Stomach (tissue), 9 donors: ENCODE measurements around the gene KLHL40. TPM values are rescaled to one million over a fixed set of nuclear protein-coding genes. Genes with fewer than 3 reads are reported as not detected.
A peak's percentile ranks its signal among the peaks of the same experiment; 100 is the strongest.

Experiments
- DNase-seq, 2 donors: peaks; one replicate each; pipeline versions ENCODE4 v3.0.0 to v3.0.0-alpha.2; 2013 to 2019
- H3K27ac ChIP-seq, 5 donors: fragments of 200-600 bp in 4 of 5; sonication (generic) in 4 of 5; one replicate each; pipeline ENCODE4 v1.5.1; 2013 to 2019; ENCODE audit warnings: mild to moderate bottlenecking in 1 of 5, moderate library complexity in 1 of 5
- H3K27me3 ChIP-seq, 3 donors: fragments of 200-600 bp; sonication (generic); one replicate each; pipeline ENCODE4 v1.5.1; 2017 to 2019; ENCODE audit warnings: mixed run types in 1 of 3
- H3K36me3 ChIP-seq, 4 donors: fragments of 200-600 bp; sonication (generic); 1 replicate in 3 of 4; 2 replicates in 1 of 4; pipeline ENCODE4 v1.5.1; 2016 to 2019
- H3K4me1 ChIP-seq, 4 donors: fragments of 200-600 bp; sonication (generic); one replicate each; pipeline ENCODE4 v1.5.1; 2016 to 2019
- H3K4me3 ChIP-seq, 4 donors: fragments of 200-600 bp; sonication (generic) in 3 of 4; one replicate each; pipeline ENCODE4 v1.5.1; 2016 to 2019; ENCODE audit warnings: mild to moderate bottlenecking in 1 of 4
- H3K9me3 ChIP-seq, 4 donors: fragments of 200-600 bp; sonication (generic); one replicate each; pipeline ENCODE4 v1.5.1; 2016 to 2019
- CTCF ChIP-seq, 7 experiments: fragments of 450-650 bp in 4 of 7; fragments of 200-600 bp in 3 of 7; sonication (generic) in 3 of 7; IDR thresholded peaks; one replicate each; pipeline ENCODE4 v1.5.1; 2016 to 2019; ENCODE audit warnings: antibody characterized with exemption in 7 of 7, control low read depth in 2 of 7, mild to moderate bottlenecking in 1 of 7
- EP300 ChIP-seq: sonication (generic); formaldehyde crosslinking; IDR thresholded peaks from one replicate; pipeline ENCODE4 v1.6.1; 2017; ENCODE audit warnings: antibody characterized with exemption
- POLR2A ChIP-seq, 4 donors: fragments of 450-650 bp; IDR thresholded peaks; one replicate each; pipeline ENCODE4 v1.6.1; 2016; ENCODE audit warnings: antibody characterized with exemption in 4 of 4, control low read depth in 2 of 4, mild to moderate bottlenecking in 1 of 4, moderate library complexity in 1 of 4
- POLR2AphosphoS5 ChIP-seq, 3 donors: sonication (generic); formaldehyde crosslinking; IDR thresholded peaks; one replicate each; pipeline ENCODE4 v1.6.1; 2016; ENCODE audit warnings: antibody characterized with exemption in 3 of 3
- WGBS, 5 donors: extraction: QIAGEN DNeasy Blood & Tissue Kit in 3 of 5; methylation state at CpG; one replicate each; pipeline versions ENCODE4 v1.1.5 to v1.1.7; 2013 to 2018; 5-methylcytosine and 5-hydroxymethylcytosine counted together
- intact Hi-C: fragments of 100-400 bp; cut with DNase I; formaldehyde crosslinking; loops from one replicate; pipeline ENCODE4 v1.15.1; 2023; ENCODE audit warnings: low total_unique reads
- polyA plus RNA-seq, 3 donors: library from polyadenylated mRNA; stranded (reverse); fragments of 200-250 nt; gene quantifications; one replicate each; pipeline ENCODE4 v1.2.3, GENCODE V29; 2013
- total RNA-seq, 5 donors: library from RNA; depleted of rRNA; stranded (reverse); fragments of >200 nt; gene quantifications; one replicate each; pipeline versions ENCODE4 v1.1.0 to v1.2.3, GENCODE V29; 2014 to 2016
- donor health status: healthy with polysubstance abuse.
- donor health status: Bipolar disorder and iron deficiency.
- donor health status: healthy.

KLHL40 gene
- total and polyA plus RNA-seq, 8 donors = 0.05 to 2.0 (median 0.18) TPM; not detected in 5

- 84 to 92% (median 88%) methylated on average over 7 of the region's 7 CpGs for WGBS, 5 donors
Measured at GRCh38 chr3:42698216-42698910, 13.0 kb downstream of the KLHL40 start.

DNA sequence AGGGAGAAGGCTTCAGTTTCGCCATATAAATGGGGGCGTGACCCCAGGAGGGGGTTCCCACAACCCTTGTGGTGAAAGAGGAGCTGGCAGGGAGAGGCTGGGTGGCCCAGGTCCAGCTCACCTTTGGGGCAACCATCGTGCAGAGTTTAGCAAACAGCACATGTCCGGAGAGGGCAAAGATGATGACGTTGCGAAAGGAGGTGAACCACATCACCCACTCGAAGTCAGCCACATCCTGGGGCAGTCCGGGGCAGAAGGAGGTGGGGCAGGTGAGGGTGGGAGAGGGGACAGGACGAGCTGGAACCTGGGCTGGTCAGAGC, 13.5 kb downstream of the KLHL40 start:
- no peaks in the 10 kb centered on the region for H3K9me3 ChIP-seq
- intact Hi-C loops = no loop called here
- 63 to 88% (median 67%) methylated on average over 9 of the region's 9 CpGs for WGBS, 5 donors

More at GRCh38 chr3:42698216-42698910, 13.0 kb downstream of the KLHL40 start:
- peaks cover 0 to 4% (median 0%) of the 10 kb centered on the region in 4 donors for H3K4me1 ChIP-seq
- H3K27me3 ChIP-seq = peaks cover 0 to 28% (median 0%) of the 10 kb centered on the region in 3 donors
- H3K27ac ChIP-seq = no peak overlapping the region
- intact Hi-C loops = no loop called here
- no peaks in the 10 kb centered on the region for H3K36me3 ChIP-seq
- TF ChIP-seq POLR2AphosphoS5 (IDR thresholded peaks at IDR 0.05) = no peak
- TF ChIP-seq CTCF (IDR thresholded peaks at IDR 0.05) = no peak
- TF ChIP-seq EP300 = no peak
- no peak for TF ChIP-seq POLR2A (IDR thresholded peaks at IDR 0.05)
- DNase-seq = peak in 1 of 2 donors; percentile 15
- H3K4me3 ChIP-seq = no peak overlapping the region
- H3K9me3 ChIP-seq = no peaks in the 10 kb centered on the region

GRCh38 chr3:42699511-42699971, 14.2 kb downstream of the KLHL40 start:
- Histone ChIP-seq H3K4me1 (peaks cover 0 to 4% (median 0%) of the 10 kb centered on the region in 4 donors), H3K4me3 (no peak overlapping the region), H3K27ac (no peak overlapping the region), H3K27me3 (peaks cover 0 to 29% (median 0%) of the 10 kb centered on the region in 3 donors), H3K9me3 (no peaks in the 10 kb centered on the region), H3K36me3 (no peaks in the 10 kb centered on the region)
- no peak for TF ChIP-seq POLR2AphosphoS5 (IDR thresholded peaks at IDR 0.05)
- TF ChIP-seq EP300 = no peak
- no peak for TF ChIP-seq CTCF (IDR thresholded peaks at IDR 0.05)
- no peak for TF ChIP-seq POLR2A (IDR thresholded peaks at IDR 0.05)
- DNase-seq = peak in 1 of 2 donors; percentile 17
- 72 to 80% (median 76%) methylated on average over 9 to 10 of the region's 10 CpGs for WGBS, 5 donors
- intact Hi-C loops = no loop called here

More for the DNA sequence above, 13.5 kb downstream of the KLHL40 start:
- TF ChIP-seq POLR2A (IDR thresholded peaks at IDR 0.05) (no peak), POLR2AphosphoS5 (IDR thresholded peaks at IDR 0.05) (no peak)
- H3K36me3 ChIP-seq = no peaks in the 10 kb centered on the region
- H3K4me3 ChIP-seq = no peak overlapping the region
- H3K4me1 ChIP-seq = peaks cover 0 to 4% (median 0%) of the 10 kb centered on the region in 4 donors
- H3K27ac ChIP-seq = no peak overlapping the region
- peaks cover 0 to 29% (median 0%) of the 10 kb centered on the region in 3 donors for H3K27me3 ChIP-seq
- peak in 1 of 2 donors; percentile 15 for DNase-seq

DNA sequence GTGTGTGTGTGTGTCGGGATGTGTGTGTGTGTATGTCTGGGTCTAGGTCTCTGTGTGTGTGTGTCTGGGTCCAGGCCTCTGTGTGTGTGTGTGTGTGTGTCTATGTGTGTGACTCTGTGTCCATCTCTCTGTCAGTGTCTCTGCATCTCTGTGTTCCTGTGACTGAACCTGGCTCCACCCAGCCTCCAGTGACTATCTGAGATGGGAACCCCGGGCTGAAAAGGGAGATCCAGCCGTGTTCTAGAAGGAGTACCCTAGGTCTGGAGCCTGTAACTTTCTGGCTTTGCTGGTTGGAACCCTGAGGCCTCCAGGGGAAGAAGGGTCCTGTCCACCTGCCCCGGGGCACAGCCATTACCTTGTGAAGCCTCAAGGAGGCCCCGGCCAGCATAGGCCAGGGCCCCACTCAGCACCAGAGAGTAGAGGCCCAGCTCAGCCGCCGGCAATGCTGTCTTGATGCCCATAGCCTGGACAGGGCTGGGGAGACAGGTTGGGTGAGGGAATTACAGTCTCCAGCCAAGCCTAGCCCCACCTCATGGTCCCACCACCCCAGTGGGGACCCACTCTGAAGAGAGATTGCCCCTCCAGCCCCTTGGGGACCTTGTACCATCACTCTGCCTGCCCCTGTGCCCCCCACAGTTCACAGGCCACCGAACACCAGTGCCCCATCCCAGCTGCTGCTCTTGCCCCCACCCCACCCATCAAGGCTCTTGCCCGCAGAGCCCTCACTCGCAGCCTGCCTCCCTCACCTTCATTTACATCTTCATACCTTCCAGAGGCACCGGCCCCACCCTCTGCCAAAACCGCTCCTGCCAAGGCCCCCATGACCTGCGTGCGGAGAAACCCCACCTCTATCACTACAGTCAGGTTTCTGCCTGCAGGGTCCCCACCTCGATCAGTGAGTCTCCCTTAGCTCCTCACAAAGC, 15.3 kb downstream of the KLHL40 start:
- peak in 1 of 2 donors; percentile 22 for DNase-seq
- Histone ChIP-seq H3K9me3 (no peaks in the 10 kb centered on the region), H3K36me3 (no peaks in the 10 kb centered on the region), H3K4me1 (peaks cover 0 to 4% (median 0%) of the 10 kb centered on the region in 4 donors), H3K27ac (no peak overlapping the region), H3K27me3 (peaks cover 0 to 29% (median 0%) of the 10 kb centered on the region in 3 donors), H3K4me3 (no peak overlapping the region)
- WGBS, 5 donors = 64 to 78% (median 69%) methylated on average over 11 to 15 of the region's 15 CpGs
- TF ChIP-seq EP300 = no peak
- TF ChIP-seq CTCF (IDR thresholded peaks at IDR 0.05) = no peak
- TF ChIP-seq POLR2A (IDR thresholded peaks at IDR 0.05) = no peak
- no peak for TF ChIP-seq POLR2AphosphoS5 (IDR thresholded peaks at IDR 0.05)
- intact Hi-C loops = no loop called here
